DMS153 treated with DMSO at 0.1 percent for 48 hours (cell line): ENCODE measurements around the gene CD40LG.

Source experiments
- DNase-seq: peaks from one replicate; lab custom pipeline; 2025; ENCODE audit not compliant: unreplicated experiment; lab: John Stamatoyannopoulos, UW

The CD40LG gene

GRCh38 chrX:136692271-136692670 lies 44.3 kb downstream of the CD40LG start:
- no peak for DNase-seq

- DNase-seq, result peak; percentile 18
Measured at GRCh38 chrX:136694431-136695087, 46.6 kb downstream of the CD40LG start.

DNA sequence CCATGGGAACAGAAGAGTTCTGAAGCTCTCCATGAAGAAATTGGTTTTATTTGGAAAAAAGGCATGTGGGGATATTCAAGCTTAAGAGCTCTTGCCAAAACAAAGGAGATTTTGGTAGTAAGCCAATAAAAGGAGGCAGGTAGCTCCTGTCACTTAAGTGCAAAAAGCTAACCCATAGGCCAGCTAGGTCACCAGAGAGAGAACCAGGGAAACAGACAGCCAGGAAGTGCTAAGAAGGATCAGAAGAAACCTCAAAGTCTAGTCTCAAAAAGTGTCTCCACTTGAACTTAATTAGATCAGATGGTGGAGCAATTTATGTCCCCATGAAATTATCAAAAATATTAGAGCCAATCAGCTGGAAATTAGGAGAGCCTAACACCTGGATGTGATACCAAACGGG lies 49.2 kb downstream of the CD40LG start:
- DNase-seq, result no peak

- no peak for DNase-seq
Measured at GRCh38 chrX:136708348-136708747, 60.4 kb downstream of the CD40LG start.
